ENCODE results near the gene WHAMM. TPM values are rescaled to one million over a fixed set of nuclear protein-coding genes. Genes with fewer than 3 reads are reported as not detected.

WHAMM gene
- polyA plus RNA-seq, 1 donor = 10.8 TPM

DNA sequence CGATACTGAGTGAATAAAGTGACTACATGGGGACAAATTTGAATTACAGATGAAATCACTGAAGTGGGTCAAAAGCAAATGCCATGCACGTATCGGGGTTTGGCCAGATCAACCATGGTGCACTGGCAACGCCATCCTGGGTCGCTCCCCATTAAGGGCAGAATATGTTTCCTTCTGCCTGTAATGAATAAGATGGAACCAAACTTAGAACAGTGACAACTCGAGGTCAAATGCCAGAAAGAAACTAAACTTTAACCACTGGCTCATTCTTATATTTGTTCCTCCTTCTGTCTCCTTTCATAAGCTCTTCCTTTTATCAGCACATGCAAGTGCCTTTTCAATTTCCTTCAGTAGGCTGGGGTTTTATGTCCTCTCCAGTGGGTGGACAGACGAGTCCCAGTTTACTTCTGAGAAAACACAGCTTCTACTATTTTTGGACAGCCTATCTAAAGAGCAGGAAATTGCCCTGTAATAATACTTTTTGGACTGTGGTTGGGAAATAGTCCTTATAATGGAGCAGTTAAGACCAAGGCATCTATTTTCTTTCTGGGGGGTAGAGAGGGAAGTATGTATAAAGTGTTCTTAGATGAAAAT is 61.4 kb downstream of the WHAMM start:
- no peak for DNase-seq

GRCh38 chr15:82871358-82871757 is 61.9 kb downstream of the WHAMM start:
- DNase-seq = no peak

DNA sequence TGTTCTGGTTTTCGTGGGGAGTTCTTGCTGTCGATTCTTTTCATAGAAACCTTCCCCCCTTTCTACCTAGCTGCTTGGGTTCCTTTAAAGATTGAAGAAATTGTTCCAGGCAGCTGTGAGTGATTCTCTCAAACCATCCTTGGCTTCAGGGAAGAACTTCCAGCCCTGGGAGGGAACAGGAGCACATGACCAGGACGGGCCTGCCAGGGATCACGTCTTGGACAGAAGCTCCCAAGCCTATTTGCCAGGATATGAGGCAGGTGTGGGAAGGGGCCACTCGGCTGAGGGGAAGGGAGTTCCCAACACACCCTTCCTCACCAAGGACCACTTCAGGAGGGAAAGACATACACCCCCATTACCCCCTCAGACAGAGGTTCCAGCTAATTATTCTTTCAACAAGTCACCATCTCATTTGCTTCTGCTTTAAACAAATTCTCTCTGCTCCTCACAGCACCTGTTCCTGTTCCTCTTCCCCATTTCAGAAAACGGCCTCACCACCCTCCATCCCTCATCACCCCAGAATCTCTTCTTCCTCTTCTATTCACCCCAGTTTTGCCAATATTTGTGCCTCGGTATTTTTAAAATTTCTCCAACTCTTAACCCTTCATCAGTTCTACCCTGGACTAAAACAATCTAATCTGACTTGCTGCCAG is 62.5 kb downstream of the WHAMM start:
- DNase-seq = no peak

DNA sequence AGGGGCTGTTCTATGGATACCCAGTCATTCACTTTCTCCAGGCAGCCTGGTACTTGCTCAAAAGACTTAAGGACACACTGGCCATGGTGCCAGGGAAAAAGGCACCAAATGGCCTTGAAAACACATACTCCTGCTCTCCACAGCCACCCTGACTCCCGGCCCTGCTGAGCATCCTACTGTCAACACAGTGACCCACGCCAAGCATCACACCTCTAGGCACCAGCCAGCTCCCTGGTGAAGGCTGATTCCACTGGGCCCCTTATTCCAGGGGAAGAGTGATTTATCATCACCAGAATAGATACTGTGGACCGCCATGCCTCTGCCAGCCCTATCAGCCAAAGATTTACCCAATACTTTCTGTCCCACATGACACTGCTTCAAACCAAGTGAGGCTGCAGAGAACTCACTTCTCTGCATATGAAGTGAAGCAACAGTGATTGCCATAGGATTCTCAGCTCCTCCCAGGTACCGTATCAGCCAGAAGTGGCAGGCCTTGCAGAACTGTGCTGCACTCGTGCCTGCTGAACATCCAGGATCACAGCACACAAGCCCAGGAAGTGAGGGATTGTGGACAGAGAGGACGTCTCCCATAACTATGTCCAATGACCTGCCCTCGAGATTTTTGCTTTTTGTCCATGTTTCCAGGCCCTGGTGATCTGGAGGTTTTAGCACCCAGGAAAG is 63.7 kb downstream of the WHAMM start:
- DNase-seq = no peak

DNA sequence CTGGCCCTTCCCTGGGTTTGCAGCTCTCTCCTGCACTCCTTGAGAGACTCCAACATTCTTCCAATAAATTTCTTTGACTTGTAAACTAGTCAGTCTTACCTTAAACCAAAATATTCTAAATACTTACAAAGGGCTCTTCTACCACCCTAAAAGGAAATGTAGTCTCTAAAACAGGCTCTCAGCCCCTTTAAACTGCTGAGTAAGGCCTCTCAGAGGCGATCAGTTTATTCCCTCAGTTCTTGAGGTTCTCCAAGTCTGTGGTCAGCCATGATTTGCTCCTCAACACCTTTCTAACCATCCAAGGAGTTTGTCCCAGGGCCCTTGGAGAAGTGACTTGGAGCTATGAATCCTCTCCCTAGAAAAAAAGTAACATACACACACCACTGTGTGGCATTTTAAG is 64.8 kb downstream of the WHAMM start:
- no peak for DNase-seq

DNA sequence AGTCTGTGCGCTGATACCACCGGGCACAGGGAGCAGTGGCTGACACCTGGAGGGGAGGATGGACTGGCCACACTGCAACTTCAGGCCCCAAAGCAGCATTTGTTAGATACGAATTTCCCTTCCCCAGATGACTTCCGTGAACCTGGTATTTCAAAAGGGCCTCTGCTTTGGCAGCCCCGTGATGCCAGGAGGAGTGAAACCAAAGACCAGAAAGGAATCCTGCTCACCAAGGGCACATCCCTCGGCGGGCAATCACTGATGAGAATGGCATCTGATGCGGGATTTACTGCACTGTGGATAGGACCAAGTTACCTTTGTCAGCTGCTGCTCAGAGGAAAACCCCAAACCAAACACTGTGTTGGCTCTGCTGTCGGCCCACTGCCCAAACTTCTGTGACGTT is 65.5 kb downstream of the WHAMM start:
- no peak for DNase-seq

GRCh38 chr15:82875411-82876003 is 66.1 kb downstream of the WHAMM start:
- DNase-seq = no peak

- DNase-seq = no peak
These were observed 68.4 kb downstream of the WHAMM start for GRCh38 chr15:82877825-82878224.

DNA sequence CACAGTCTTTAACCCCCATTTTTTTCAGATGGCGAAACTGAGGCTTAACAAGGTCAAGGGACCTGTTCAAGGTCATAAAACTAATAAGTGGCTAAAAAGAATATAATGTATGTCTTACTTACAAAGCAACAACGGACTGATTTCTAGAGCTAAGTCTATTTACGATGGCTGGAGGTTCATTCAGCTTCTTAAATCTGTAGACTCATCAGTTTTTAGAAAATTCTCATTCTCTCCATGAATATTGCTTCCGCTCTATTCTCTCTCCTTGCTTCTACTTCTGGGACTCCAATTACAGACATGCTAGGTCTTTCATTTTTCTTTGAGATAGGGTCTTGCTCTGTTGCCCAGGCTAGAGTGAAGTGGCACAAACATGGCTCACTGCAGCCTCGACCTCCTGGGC is 68.9 kb downstream of the WHAMM start:
- DNase-seq = no peak

GRCh38 chr15:82880704-82881103 is 71.3 kb downstream of the WHAMM start:
- DNase-seq = no peak

DNA sequence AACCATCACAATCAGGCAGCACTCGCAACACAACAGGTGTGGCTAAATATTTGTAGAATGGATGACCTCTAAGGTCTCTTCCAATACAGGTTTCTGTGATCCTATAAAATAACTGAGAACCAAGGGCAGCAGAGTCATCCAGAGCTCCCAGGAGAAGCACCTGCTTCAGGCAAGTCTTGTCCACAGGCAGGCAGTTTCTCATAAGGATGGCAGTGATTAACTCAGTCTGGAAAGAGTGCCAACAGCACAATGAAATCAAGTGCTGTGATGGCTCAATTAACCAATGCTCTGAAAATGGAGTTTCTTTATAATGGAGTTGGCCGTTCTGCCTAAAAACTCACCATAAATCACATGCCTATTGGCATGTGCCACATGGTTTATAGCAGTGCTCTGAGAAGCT is 72.3 kb downstream of the WHAMM start:
- no peak for DNase-seq

DNA sequence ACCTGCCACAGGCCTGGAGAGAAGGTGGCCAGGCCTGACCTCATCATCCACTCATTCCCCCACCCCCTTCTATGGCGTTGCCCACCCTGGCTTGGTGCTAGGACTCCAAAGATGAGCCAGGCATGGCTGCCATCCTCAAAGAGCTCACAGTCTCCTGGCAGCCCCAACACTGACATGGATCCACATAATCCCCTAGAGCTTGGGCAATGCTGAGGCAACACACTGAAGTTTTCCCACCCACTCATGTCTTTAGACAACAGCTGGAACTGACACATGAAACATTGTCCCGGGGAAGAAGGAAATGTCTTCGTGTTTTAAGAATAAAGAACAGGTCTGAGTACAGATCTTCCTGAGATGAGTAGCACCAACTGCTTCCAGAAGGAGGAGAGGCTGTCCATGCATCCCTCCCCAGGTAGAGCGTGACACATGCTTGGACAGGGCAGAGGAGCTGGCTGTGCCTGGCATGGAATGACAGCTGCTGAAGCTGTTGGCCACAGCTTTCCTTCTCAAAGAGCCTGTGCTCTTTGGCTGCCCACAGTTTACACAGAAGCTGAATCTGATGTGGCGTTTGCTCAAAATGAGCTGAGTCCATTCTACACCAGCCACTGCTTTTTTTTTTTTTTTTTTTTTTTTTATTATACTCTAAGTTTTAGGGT is 73.0 kb downstream of the WHAMM start:
- DNase-seq = no peak

Other genes starting within 250 kb of the WHAMM start
- gene CPEB1, start 162.3 kb upstream of the WHAMM start, polyA plus RNA-seq (ENCODE audit: insufficient read length) = 0.41 TPM
- 0.59 TPM for gene AP3B2, start 99.8 kb upstream of the WHAMM start, polyA plus RNA-seq (ENCODE audit: insufficient read length)
- 44.5 TPM for gene FSD2, start 3.6 kb upstream of the WHAMM start, polyA plus RNA-seq (ENCODE audit: insufficient read length)
- gene HOMER2, start 143.1 kb downstream of the WHAMM start, polyA plus RNA-seq (ENCODE audit: insufficient read length) = 22.4 TPM
- gene RAMAC, start 176.6 kb downstream of the WHAMM start, polyA plus RNA-seq (ENCODE audit: insufficient read length) = 27.2 TPM
- 17.9 TPM for gene C15orf40, start 202.0 kb downstream of the WHAMM start, polyA plus RNA-seq (ENCODE audit: insufficient read length)